B cell (primary cell): ENCODE measurements around the gene SNAPC4. TPM values are rescaled to one million over a fixed set of nuclear protein-coding genes. Genes with fewer than 3 reads are reported as not detected.
A peak's percentile ranks its signal among the peaks of the same experiment; 100 is the strongest.

ENCODE experiments used
- ATAC-seq: fragments of 200-7000 bp; cut with Tn5 transposase; one replicate; pipeline ENCODE4 v1.10.0; 2021; ENCODE audit warnings: low read depth, mild to moderate bottlenecking, moderate number of reproducible peaks, moderate library complexity
- CTCF ChIA-PET: fragments of 350-600 bp; sonication (Branson Sonifier 250); formaldehyde crosslinking; loops from one replicate; lab custom pipeline; 2021; ENCODE audit warnings: antibody characterized with exemption, inconsistent platforms; lab: Charles Lee
- POLR2A ChIA-PET: fragments of 350-600 bp; sonication (Branson Sonifier 250); formaldehyde crosslinking; loops from one replicate; lab custom pipeline; 2021; ENCODE audit warnings: antibody characterized with exemption; lab: Charles Lee
- DNase-seq: peaks from one replicate; pipeline ENCODE4 v3.0.0; 2013
- H2AFZ ChIP-seq: 2 replicates; pipeline ENCODE4 v1.6.1; 2012; ENCODE audit warnings: mild to moderate bottlenecking, low read depth, low read length; ENCODE audit not compliant: insufficient read depth, poor library complexity, severe bottlenecking
- H3K27ac ChIP-seq, 2 donors: 1 replicate in 1 of 2; 2 replicates in 1 of 2; pipeline ENCODE4 v1.5.1; 2012 to 2013; ENCODE audit warnings: low read length in 2 of 2, mild to moderate bottlenecking in 2 of 2, moderate library complexity in 1 of 2
- H3K27me3 ChIP-seq, 4 experiments: fragments of 200-600 bp in 1 of 4; sonication (generic) in 1 of 4; replicated peaks in 1 of 4; 1 replicate in 2 of 4; 2 replicates in 2 of 4; pipeline versions ENCODE4 v1.6.1 to v1.7.0; 2013 to 2016; ENCODE audit warnings: low read length in 3 of 4, mild to moderate bottlenecking in 2 of 4, mixed read lengths in 1 of 4, moderate library complexity in 1 of 4; ENCODE audit not compliant: insufficient read depth in 4 of 4, control insufficient read depth in 3 of 4; ENCODE audit errors: control extremely low read depth in 1 of 4
- H3K36me3 ChIP-seq, 2 experiments: replicated peaks in 1 of 2; 1 replicate in 1 of 2; 2 replicates in 1 of 2; pipeline versions ENCODE4 v1.6.1 to v1.7.1; 2013; ENCODE audit warnings: low read length in 1 of 2; ENCODE audit not compliant: insufficient read depth in 2 of 2, control insufficient read depth in 1 of 2; ENCODE audit errors: control extremely low read depth in 1 of 2, extremely low read depth in 1 of 2
- H3K4me1 ChIP-seq, 2 donors: fragments of 200-600 bp in 1 of 2; sonication (generic) in 1 of 2; 1 replicate in 1 of 2; 2 replicates in 1 of 2; pipeline versions ENCODE4 v1.5.1 to v1.6.1; 2013 to 2017; ENCODE audit warnings: low read length in 2 of 2; ENCODE audit not compliant: control insufficient read depth in 2 of 2, insufficient read depth in 2 of 2
- H3K4me2 ChIP-seq: replicated peaks from 2 replicates; pipeline ENCODE3; 2012; ENCODE audit warnings: mild to moderate bottlenecking, low read depth, low read length; ENCODE audit not compliant: poor library complexity, severe bottlenecking
- H3K4me3 ChIP-seq, 5 experiments: fragments of 200-600 bp in 1 of 5; sonication (generic) in 1 of 5; 1 replicate in 3 of 5; 2 replicates in 2 of 5; pipeline versions ENCODE4 v1.5.1 to v1.7.0; 2011 to 2016; ENCODE audit warnings: low read length in 4 of 5, mild to moderate bottlenecking in 4 of 5, low read depth in 2 of 5, control low read depth in 1 of 5, moderate library complexity in 1 of 5; ENCODE audit not compliant: insufficient read depth in 1 of 5; ENCODE audit errors: control extremely low read depth in 1 of 5, extremely low read depth in 1 of 5
- H3K79me2 ChIP-seq: fragments of 200-600 bp; sonication (generic); one replicate; pipeline ENCODE4 v1.6.0; 2016; ENCODE audit warnings: low read length; ENCODE audit not compliant: control insufficient read depth, insufficient read depth
- H3K9ac ChIP-seq: fragments of 200-600 bp; sonication (generic); 2 replicates; pipeline ENCODE4 v1.6.1; 2017; ENCODE audit warnings: mild to moderate bottlenecking, low read length, moderate library complexity
- H3K9me3 ChIP-seq, 3 donors: one replicate each; pipeline versions ENCODE4 v1.6.1 to v1.7.1; 2013; ENCODE audit warnings: low read length in 2 of 3; ENCODE audit not compliant: control insufficient read depth in 2 of 3, insufficient read depth in 1 of 3; ENCODE audit errors: control extremely low read depth in 1 of 3
- H4K20me1 ChIP-seq: 2 replicates; pipeline ENCODE4 v1.6.0; 2012; ENCODE audit warnings: mild to moderate bottlenecking, low read length; ENCODE audit not compliant: insufficient read depth, control insufficient read depth, poor library complexity, severe bottlenecking
- H3K27ac Mint-ChIP-seq: one replicate; pipeline ENCODE4 v1.8.0; 2021; ENCODE audit warnings: mixed read lengths
- H3K27me3 Mint-ChIP-seq: one replicate; pipeline ENCODE4 v1.8.0; 2021; ENCODE audit warnings: mixed read lengths
- H3K4me1 Mint-ChIP-seq: one replicate; pipeline ENCODE4 v1.8.0; 2021; ENCODE audit warnings: mixed read lengths
- H3K4me3 Mint-ChIP-seq: one replicate; pipeline ENCODE4 v1.8.0; 2021; ENCODE audit warnings: mixed read lengths
- H3K9me3 Mint-ChIP-seq: one replicate; pipeline ENCODE4 v1.8.0; 2022; ENCODE audit warnings: mixed read lengths; ENCODE audit not compliant: insufficient read depth
- CTCF ChIP-seq: fragments of 200-600 bp; IDR thresholded peaks from one replicate; pipeline ENCODE4 v1.8.0; 2022; ENCODE audit warnings: antibody characterized with exemption, mild to moderate bottlenecking
- EZH2 ChIP-seq: IDR thresholded peaks from 2 replicates; pipeline ENCODE4 v1.6.1; 2012; ENCODE audit warnings: borderline replicate concordance, low read depth, mild to moderate bottlenecking, moderate library complexity, low read length; ENCODE audit not compliant: insufficient read depth, poor library complexity, severe bottlenecking
- WGBS: methylation state at CpG from one replicate; pipeline ENCODE4 v1.1.5; 2013; ENCODE audit warnings: missing lambda C conversion rate; ENCODE audit not compliant: insufficient coverage; 5-methylcytosine and 5-hydroxymethylcytosine counted together
- intact Hi-C: fragments of 100-400 bp; cut with micrococcal nuclease; formaldehyde crosslinking; loops from one replicate; pipeline ENCODE4 v1.10.0; 2022
- polyA plus RNA-seq: library from polyadenylated mRNA; depleted of rRNA; stranded (reverse); fragments of >200 nt; gene quantifications from 2 replicates; pipeline ENCODE4 v1.2.3, GENCODE V29; 2012
- total RNA-seq, 2 donors: library from RNA; stranded (reverse); fragments of 120-200 nt in 1 of 2; gene quantifications; 1 replicate in 1 of 2; 2 replicates in 1 of 2; pipeline versions ENCODE4 v1.2.3 to v1.2.4, GENCODE V29; 2013 to 2022

SNAPC4 gene
- total and polyA plus RNA-seq, 2 donors (not counting 1 experiment from before 2014, with no cell fraction given): 13.1 to 15.6 TPM

- no peaks in the 10 kb centered on the region for H3K27me3 ChIP-seq
- H3K4me3 ChIP-seq: no peak overlapping the region
- Mint-ChIP-seq H3K9me3 (no peaks in the 10 kb centered on the region), H3K4me1 (peaks cover 24% of the 10 kb centered on the region), H3K4me3 (no peak overlapping the region), H3K27me3 (no peaks in the 10 kb centered on the region), H3K27ac (peak overlapping the region; percentile 74)
- H4K20me1 ChIP-seq: peaks cover 47% of the 10 kb centered on the region
- H2AFZ ChIP-seq: no peak overlapping the region
- no peak overlapping the region for H3K27ac ChIP-seq
- CTCF ChIA-PET: interaction anchor here (1.3 kb wide), 1 partner anchor 8 kb away, joined by 3 read pairs; no protein-coding TSS in a partner anchor
- peaks cover 33% of the 10 kb centered on the region for H3K79me2 ChIP-seq
- DNase-seq (no peak), ATAC-seq (no peak)
- intact Hi-C loops: no loop called here
- no peaks in the 10 kb centered on the region for H3K9me3 ChIP-seq
- peaks cover 21 to 28% of the 10 kb centered on the region in 2 donors for H3K4me1 ChIP-seq
- H3K9ac ChIP-seq: no peak overlapping the region
- H3K36me3 ChIP-seq: peaks cover 2 to 32% of the 10 kb centered on the region in 2 experiments
- H3K4me2 ChIP-seq: no peak overlapping the region
- TF ChIP-seq CTCF (no peak), EZH2 (no peak)
- POLR2A ChIA-PET: no interaction called here
- WGBS: 97% methylated on average over 14 of the region's 15 CpGs
Measured at GRCh38 chr9:136441191-136441680, 41.3 kb upstream of the SNAPC4 start.
